ENCODE data around the gene MRPL36.
"Not testable (repeated sequence)": the region's sequence is repeated elsewhere in the genome, so short reads cannot be mapped to it uniquely, and the experiment has no call there.

- not testable (repeated sequence) for TF ChIP-seq EZH2phosphoT487 (IDR thresholded peaks at IDR 0.05; ENCODE audit: borderline replicate concordance, low read length); EZH2 (IDR thresholded peaks at IDR 0.05; ENCODE audit: low read length, unreplicated experiment); CTCF (conservative IDR thresholded peaks at IDR 0.05; ENCODE audit: low read depth, low read length)
Measured at GRCh38 chr5:1816495-1817089, 17.0 kb upstream of the MRPL36 start.
